BLaER1 (cell line): Measurements from ENCODE around the gene LCE3B.

ENCODE experiments used
- H3K27ac ChIP-seq: shearing (Covaris generic); formaldehyde crosslinking; 2 replicates; pipeline ENCODE4 v1.8.1; 2022
- H3K27me3 ChIP-seq: shearing (Covaris generic); formaldehyde crosslinking; 2 replicates; pipeline ENCODE4 v1.8.1; 2022
- H3K36me3 ChIP-seq: shearing (Covaris generic); formaldehyde crosslinking; 2 replicates; pipeline ENCODE4 v1.8.1; 2022
- H3K4me1 ChIP-seq: shearing (Covaris generic); formaldehyde crosslinking; 2 replicates; pipeline ENCODE4 v1.8.1; 2022
- H3K4me2 ChIP-seq: shearing (Covaris generic); formaldehyde crosslinking; 2 replicates; pipeline ENCODE4 v1.8.1; 2022
- H3K4me3 ChIP-seq: shearing (Covaris generic); formaldehyde crosslinking; 2 replicates; pipeline ENCODE4 v1.8.1; 2022
- H3K9ac ChIP-seq: shearing (Covaris generic); formaldehyde crosslinking; 2 replicates; pipeline ENCODE4 v1.8.1; 2022
- H3K9me3 ChIP-seq: shearing (Covaris generic); formaldehyde crosslinking; 2 replicates; pipeline ENCODE4 v1.8.1; 2022
- H4K20me1 ChIP-seq: shearing (Covaris generic); formaldehyde crosslinking; 2 replicates; pipeline ENCODE4 v1.8.1; 2022
- Cebpa-rat ChIP-seq: shearing (Covaris generic); IDR thresholded peaks from 2 replicates; pipeline ENCODE4 v1.8.1; 2022

The LCE3B gene

DNA sequence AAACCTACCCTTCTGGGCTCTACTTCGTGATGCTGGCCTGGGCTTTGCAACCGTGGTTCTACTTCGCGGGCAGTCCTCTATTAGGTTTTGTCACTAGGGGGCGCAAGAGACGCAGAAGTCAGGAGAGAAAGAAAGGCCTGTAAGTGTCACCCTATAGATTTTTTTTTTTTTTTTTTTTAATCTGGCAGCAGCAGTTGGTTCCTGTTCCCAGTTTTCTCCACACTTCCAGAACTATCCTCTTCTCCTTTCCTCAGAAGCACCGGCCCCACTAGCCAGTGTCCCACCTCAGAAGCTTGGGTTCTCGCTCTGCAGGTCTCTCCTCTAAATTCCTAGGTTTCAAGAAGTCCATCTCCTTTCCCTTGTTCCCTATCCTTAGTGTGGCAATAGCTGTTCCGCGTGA, 40.5 kb downstream of the LCE3B start:
- Histone ChIP-seq H3K4me2 (no peak overlapping the region), H3K27ac (no peak overlapping the region), H3K36me3 (no peaks in the 10 kb centered on the region), H3K9me3 (no peaks in the 10 kb centered on the region), H3K4me3 (no peak overlapping the region), H3K9ac (no peak overlapping the region), H3K27me3 (no peaks in the 10 kb centered on the region), H4K20me1 (no peaks in the 10 kb centered on the region), H3K4me1 (no peaks in the 10 kb centered on the region)
- no peak for TF ChIP-seq Cebpa-rat

DNA sequence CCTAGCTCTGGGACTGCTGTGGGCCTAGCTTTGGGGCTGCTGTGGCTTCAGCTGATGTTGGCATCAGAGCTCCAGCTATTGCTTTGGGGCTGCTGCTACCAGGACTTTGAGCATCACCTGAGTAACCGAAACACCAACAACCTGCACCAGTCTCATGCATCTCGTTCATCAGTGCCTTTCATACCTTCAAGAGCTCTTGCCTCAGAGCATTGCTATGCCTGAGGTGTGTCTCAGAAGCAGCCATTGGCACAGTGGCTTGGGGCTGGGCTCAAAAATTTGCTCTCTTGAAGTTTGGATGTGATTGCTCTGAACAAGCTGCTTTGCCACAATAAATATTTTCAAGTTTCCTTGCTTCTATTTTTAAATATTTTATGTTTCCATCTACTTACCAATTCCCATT, 42.8 kb downstream of the LCE3B start:
- no peaks in the 10 kb centered on the region for H3K4me1 ChIP-seq
- no peaks in the 10 kb centered on the region for H3K36me3 ChIP-seq
- no peak overlapping the region for H3K4me3 ChIP-seq
- H3K9ac ChIP-seq, result no peak overlapping the region
- no peak for TF ChIP-seq Cebpa-rat
- no peak overlapping the region for H3K27ac ChIP-seq
- H3K4me2 ChIP-seq, result no peak overlapping the region
- no peaks in the 10 kb centered on the region for H3K27me3 ChIP-seq
- no peaks in the 10 kb centered on the region for H4K20me1 ChIP-seq
- no peaks in the 10 kb centered on the region for H3K9me3 ChIP-seq

DNA sequence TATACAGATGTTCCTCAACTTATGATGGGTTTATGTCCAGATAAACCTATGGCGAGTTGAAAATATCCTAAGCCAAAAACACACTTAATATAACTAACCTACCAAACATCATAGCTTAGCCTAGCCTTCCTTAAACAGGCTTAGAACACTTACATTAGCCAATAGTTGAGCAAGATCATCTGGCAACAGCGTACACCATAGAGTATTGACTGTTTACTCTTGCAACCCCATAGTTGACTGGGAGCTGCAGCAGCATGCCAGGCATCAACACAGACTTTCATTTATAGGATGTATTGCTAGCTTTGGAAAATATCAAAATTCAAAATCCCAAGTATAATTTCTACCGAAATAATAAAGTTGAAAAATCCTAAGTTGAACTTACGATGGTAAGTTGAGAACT, 44.1 kb downstream of the LCE3B start:
- H3K9me3 ChIP-seq, result no peaks in the 10 kb centered on the region
- no peaks in the 10 kb centered on the region for H3K27me3 ChIP-seq
- H3K36me3 ChIP-seq, result no peaks in the 10 kb centered on the region
- no peak overlapping the region for H3K4me2 ChIP-seq
- no peak for TF ChIP-seq Cebpa-rat
- no peak overlapping the region for H3K9ac ChIP-seq
- H3K27ac ChIP-seq, result no peak overlapping the region
- H3K4me1 ChIP-seq, result no peaks in the 10 kb centered on the region
- no peak overlapping the region for H3K4me3 ChIP-seq
- no peaks in the 10 kb centered on the region for H4K20me1 ChIP-seq

GRCh38 chr1:152658649-152659048, 45.0 kb downstream of the LCE3B start:
- no peak for TF ChIP-seq Cebpa-rat
- Histone ChIP-seq H4K20me1 (no peaks in the 10 kb centered on the region), H3K9me3 (no peaks in the 10 kb centered on the region)

DNA sequence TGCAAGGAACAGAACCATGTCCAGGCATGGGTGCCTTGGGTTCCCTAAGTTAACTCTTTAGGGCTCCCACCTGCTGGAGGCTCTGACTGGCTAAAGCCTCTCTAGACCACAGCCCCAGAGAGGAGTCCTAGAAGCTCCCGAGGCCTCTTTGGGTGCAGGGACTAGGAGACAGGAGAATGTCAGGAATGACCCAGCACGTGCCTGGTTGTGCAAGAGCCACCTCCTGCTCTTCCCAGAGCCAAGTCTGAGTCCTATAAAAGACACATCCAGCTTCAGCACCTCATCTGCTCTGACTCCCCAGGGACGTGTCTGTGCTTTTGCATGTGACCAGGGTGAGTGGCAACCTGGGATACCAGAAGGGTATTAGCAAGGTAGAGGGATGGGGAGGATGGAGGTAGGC, 49.5 kb downstream of the LCE3B start, which contains the start of gene LCE2D:
LCE2D (plus strand) TSS at position 283 of the 400 bp plus-strand sequence. CDS start 726 bp downstream, outside the sequence.
- no peak for TF ChIP-seq Cebpa-rat
- Histone ChIP-seq H3K9me3 (no peaks in the 10 kb centered on the region), H3K36me3 (no peaks in the 10 kb centered on the region), H4K20me1 (no peaks in the 10 kb centered on the region), H3K27ac (no peak within 1 kb of the TSS), H3K4me2 (no peak within 1 kb of the TSS), H3K9ac (no peak within 1 kb of the TSS), H3K27me3 (no peaks in the 10 kb centered on the region), H3K4me1 (no peaks in the 10 kb centered on the region), H3K4me3 (no peak within 1 kb of the TSS)

More at GRCh38 chr1:152658649-152659048, 45.0 kb downstream of the LCE3B start:
- Histone ChIP-seq H3K4me1 (no peaks in the 10 kb centered on the region), H3K4me2 (no peak overlapping the region), H3K27ac (no peak overlapping the region), H3K4me3 (no peak overlapping the region), H3K27me3 (no peaks in the 10 kb centered on the region), H3K36me3 (no peaks in the 10 kb centered on the region), H3K9ac (no peak overlapping the region)
